ENCODE measurements around the gene TMEM184B.

- no peak for TF ChIP-seq CTCF (IDR thresholded peaks at IDR 0.05)
- no peak for TF ChIP-seq EP300 (IDR thresholded peaks at IDR 0.05)
- TF ChIP-seq RAD21 (conservative IDR thresholded peaks at IDR 0.05 in 1 of 2, IDR thresholded peaks at IDR 0.05 in 1 of 2) = no peak
- no peak for TF ChIP-seq REST (IDR thresholded peaks at IDR 0.05)
- TF ChIP-seq PHF8 (IDR thresholded peaks at IDR 0.05; ENCODE audit: borderline replicate concordance, low read depth) = no peak
- no peak for TF ChIP-seq KDM1A (IDR thresholded peaks at IDR 0.05; ENCODE audit: low read depth)
- no peak for TF ChIP-seq CBX2 (IDR thresholded peaks at IDR 0.05; ENCODE audit: borderline replicate concordance, low read depth)
- TF ChIP-seq USF2 (IDR thresholded peaks at IDR 0.05) = no peak
- no peak for TF ChIP-seq HDAC2 (IDR thresholded peaks at IDR 0.05)
- no peak for TF ChIP-seq ZSCAN20 (CRISPR knock-in tag; IDR thresholded peaks at IDR 0.05)
- TF ChIP-seq JUN (IDR thresholded peaks at IDR 0.05) = no peak
Measured at GRCh38 chr22:38176170-38176741, 96.6 kb downstream of the TMEM184B start.
